Activated effector memory CD4-positive, alpha-beta T cell treated with anti-CD3 and anti-CD28 coated beads, Interleukin-2, amount 50 U/mL, for 16 hours (primary cell): ENCODE data around the gene PDE4D.

ENCODE experiments used
- DNase-seq: peaks from one replicate; pipeline ENCODE4 v3.0.0-alpha.2; 2020

Gene PDE4D

DNA sequence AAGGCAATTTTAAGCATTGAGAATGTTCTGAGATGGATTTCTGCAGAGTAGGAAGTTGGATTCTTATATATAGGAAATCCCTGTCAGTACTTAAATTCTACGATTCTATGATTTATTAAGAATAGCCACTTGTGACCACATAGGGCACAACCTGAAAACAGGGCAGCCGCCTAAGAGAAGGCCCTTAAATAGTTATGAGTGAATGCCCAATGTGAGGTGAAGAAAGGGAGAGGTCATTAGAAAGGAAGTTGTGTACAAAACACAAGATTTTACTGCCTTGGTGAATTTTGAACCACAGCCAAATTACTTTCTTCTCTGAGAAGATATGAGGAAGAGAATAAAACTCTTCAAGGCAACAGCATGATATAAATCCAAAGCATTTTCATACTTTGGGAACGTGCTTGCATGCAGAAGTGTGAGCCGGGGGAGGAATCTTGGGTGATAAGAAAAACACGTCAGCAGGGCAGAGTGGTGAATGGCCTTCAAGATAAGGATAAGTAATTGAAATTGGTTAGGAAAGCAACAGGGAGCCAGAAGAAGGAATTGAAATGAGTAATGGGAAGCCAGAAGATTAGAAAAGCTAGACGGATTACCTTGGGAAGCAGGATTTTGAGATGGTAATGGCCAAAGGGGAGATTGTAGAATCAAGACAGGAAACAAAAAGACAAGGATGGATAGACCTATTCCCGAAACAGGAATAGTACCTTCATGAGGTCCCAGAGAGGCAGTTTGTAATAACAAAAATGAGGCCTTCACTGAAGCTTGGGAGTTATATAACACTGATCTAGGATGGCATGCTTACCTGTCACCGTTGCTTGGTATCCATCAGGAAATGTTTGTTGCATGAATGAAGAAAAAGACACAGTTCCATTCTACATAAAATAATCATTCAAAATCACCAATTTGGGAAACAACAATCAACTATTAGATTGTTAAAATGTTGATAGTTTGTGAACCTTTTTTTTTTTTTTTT, 244.3 kb downstream of the PDE4D start:
- no peak for DNase-seq

DNA sequence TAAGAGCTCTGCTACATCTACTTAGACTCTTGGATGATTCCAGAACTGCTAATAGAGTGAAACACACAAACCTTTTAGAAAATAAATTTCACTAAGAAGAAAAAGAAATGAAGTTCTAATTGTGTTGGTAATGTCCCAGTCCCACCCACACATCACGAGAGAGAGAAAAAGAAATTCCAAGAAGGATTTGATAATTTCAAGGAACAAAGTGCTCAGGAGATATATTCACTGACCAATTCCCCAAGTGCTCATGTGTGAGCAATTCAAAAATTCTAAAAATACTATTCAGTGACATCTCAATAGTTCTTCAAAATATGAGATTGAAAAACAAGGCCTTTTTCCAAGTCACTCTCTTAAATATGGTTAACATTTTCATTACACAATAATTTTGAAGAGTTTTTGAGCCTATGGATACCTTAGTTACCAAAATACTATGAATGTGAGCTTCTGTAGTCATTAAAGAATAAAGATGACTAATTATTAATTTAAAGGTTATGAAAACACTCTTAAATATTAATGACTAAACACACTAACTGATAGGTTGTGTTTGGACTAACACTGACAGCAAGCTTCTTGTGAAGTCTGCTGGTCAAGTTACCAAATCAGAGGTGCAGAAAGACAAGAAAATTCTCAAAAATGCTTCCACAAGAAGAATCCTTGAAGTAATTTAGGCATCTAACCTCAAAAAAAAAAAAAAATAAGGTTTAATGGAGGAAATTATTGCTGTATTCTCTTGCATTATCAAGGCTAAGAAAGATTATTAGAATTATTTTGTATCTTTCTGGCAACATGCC, 245.3 kb downstream of the PDE4D start:
- DNase-seq, result no peak

DNA sequence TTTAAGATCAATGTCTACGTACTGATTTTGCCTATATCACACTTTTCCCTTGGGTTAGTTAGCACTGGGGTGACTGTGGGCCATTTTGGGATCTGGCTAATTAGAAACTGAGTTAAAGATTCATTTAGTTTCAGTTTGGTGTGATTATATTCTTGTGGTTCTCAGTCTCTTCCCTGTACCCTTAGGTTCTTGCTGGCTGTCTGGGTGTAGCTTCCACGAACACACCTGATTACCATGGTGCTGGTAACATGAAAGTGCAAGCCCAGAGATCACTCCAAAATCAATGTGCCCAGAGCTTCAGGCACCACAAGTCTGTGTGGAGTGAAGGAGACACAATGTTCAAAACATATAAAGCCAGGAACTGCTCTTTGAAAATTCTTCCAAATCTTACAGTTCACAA, 248.1 kb downstream of the PDE4D start:
- no peak for DNase-seq

DNA sequence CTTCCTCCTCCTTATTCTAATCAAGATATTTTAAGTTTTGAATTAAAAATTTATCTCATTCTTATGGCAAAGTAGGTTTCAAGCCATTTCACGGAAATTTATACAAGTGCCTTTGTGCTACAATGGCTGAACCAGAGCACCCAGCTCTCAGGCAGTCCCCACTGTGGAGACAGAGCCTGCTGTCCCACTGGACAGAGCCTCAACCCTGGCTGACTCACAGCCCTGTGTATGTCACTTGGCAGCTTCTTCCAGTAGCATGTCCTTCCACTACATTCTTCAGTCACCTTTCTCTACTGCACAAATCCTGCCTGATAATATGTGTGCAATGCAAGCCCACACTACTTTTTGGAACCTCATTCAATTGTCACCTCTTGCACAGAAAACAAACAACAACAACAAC, 253.1 kb downstream of the PDE4D start:
- DNase-seq, result no peak

DNA sequence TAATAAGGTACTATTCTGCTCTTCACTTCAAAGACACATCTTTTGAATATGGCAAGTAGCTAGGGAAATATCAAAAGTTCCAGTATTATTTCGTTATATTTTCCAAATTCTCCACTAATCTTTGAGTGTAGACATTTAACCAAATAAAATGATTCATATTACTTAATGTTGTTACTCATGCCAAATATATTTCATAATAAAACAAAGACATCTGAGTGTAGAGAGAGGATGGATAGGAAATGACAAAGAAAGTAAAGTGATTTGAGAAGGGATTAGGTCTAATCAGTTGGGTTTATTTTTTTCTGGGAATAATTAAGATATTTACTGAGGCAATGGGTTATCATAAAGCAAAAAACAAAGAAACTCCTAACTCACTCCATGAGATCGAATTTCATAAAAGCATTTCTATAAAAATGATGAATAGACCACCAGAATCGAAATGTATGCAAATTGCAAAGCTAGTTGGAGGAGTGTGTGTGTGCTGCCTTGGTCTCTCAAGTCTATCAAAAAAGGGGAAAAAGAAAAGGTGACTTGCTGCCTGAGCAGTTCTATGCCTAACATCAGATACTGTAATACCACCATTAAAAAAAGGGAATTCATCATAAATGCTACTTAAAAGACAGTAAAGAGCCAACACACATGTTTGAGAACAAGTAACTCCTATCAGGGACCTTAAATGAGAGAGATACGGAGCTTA, 255.5 kb downstream of the PDE4D start:
- no peak for DNase-seq

DNA sequence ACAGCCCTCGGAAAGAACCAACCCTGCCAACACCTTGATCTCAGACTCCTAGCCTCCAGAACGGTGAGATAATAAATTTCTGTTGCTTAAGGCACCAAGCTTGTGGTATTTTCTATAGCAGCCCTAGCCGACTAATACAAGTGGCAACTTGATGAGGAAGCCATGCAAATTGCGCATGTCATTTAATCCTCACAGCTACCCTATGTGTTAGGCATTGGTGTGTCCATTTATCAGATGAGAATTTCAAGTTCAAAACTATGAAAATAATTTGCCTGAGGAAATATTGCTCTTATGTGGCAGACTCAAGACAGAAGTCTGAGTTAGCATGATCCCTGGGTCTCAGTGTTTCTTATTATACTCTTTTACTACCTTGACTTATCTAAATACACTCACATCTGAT, 264.0 kb downstream of the PDE4D start:
- DNase-seq, result no peak

DNA sequence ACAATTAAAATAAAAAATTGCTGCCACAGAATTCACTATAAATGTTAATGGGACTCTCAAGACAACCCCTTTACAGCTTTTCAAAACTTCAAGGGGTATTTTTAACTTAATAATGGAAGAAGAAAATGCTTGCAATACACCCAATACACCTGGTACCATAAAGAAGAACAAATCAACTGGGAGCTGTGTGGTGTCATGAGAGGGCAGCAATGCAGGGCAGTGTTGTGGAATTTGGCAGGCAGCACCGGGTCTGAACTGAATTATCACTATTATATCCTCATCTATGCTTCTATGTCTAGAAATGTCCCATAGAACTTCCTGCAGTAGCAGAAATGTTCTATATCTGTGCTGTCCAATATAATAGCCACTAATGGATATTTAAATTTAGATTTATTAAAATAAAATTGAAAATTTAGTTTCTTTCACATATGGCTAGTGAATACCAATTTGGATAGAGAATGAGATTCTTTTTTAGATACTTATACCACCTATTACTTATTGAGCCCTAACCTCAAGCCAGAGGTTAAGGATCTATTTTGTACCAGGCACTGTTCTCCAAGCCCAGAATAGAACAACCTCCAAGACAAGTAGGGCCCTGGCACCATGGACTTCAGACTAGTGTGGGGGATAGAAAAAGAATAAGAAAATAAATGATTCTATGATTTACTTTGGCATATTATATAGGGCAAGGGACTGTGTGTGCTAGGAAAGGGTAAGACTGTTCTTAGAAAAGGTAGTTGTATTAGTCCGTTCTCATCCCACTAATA, 265.3 kb downstream of the PDE4D start:
- DNase-seq, result no peak

DNA sequence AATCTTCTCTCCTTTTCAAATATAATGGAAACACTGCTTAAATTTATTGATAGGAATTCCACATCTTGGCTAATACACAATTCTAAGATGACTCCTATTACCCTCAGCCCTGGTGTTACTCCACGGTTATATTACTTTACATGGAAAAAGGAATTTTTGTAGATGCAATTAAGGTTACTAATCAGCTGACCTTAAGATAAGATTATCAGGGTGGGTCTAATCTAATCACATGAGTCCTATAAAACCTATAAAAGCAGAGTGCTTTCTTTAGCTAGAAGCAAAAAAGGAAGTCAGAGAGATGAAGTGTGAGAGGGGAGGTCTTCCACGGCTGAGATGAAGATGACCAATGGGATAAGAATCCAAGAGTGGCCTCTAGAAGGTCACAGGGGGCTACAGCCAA, 268.6 kb downstream of the PDE4D start:
- no peak for DNase-seq

DNA sequence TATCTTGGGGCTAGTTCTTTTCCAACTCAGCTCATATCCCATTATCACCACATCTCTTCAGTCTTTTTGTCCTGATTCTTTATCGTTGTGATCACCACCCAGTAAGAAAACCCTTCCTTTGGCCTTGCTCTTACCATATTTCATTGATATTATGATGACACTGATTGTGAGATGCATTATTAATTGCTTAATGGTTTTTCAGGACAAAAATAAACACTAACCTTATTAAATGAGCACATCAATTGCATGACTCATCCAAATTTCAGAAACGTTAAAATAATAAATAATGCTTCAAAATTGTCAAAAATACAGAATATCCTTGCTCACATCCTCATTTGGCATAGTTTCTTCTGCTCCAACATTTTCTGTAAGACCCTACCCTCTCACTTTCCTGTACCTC, 270.7 kb downstream of the PDE4D start:
- DNase-seq, result no peak

DNA sequence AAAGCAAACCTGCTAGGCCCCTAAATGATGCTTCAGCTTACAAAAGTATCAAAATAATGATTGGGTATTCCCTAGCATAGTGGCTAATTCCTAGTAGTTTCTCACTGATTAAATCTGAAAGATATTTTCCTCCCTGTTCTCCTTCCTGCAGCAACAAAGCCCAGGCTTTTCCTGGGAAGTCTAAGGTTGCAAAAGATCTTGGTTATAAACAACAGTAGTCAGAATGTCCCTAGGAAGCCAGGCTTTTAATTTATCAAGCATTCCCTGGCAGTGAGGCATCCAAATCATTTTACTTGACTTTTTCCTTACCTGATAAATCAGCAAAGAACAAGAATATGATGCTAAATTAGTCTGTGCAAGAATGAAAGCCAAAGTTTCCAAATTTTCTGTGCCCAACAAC, 272.0 kb downstream of the PDE4D start:
- no peak for DNase-seq

DNA sequence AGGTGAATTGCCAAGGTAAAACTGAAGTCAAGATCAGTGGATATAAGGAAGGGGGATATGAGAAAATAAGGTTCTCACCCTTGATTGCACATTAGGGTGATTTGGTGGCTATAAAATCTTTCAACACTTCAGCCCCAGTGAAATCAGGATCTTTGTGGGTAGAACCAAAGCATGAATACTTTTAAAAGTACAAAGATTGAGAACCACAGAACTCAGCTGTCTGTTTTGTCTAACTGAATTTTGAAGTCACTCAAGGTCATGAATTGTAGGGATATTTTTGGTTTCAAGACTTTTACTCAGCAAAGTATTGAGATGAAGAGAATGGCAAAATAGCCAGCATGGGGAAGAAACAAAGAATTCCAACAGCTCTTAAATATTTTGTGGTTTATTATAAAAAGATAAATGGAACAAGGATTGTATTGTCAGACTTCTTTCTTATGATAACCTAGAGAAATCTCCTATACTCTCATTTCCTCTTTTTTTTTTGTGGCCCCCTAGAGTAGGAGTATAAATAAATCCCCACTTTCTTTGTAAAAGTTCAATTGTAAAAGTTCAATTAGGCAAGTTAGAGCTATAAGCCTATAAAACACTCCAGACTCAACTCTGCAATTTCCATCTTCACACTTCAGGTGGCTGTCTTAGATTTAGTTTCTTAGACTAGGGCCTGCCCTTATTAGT, 272.9 kb downstream of the PDE4D start:
- DNase-seq, result no peak

DNA sequence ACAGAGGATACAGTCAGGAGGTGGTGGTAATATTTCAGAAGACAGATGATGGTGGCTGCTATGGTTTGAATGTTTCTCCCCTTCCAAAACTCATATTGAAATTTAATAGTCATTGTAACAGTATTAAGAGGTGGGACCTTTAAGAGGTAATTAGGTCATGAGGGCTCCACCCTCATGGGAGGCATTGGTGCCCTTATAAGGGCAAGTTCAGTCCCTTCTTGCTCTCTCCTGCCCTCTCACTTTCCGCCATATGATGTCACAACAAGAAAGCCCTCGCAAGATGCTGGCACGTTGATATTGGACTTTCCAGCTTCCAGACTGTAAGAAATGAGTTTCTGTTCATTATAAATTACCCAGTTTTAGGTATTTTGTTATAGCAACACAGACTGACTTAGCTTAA, 274.9 kb downstream of the PDE4D start:
- DNase-seq, result no peak

DNA sequence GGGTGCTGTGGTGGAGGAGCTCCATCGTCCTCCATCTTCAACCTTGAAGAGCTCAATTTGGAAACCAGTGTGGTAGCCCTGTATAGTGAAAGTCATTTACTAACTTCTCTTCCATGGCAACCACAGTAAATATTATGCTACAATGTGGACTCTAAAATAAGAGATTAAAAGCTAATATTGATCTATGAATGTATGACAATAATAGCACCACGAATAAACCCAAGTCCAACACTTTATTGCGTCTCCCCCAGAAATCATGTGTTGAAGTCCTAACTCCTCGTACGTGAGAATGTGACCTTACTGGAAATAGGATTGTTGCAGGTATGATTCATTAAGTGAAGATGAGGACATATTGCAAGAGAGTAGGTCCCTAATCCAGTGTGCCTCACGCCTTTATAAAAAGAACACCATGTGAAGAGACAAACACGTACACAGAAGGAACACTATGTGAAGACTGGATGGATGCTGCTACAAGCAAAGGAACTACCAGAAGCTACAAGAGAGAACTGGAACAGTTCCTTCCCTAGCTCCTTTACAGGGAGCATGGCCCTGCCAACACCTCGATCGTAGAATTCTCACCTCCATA, 276.2 kb downstream of the PDE4D start:
- no peak for DNase-seq

DNA sequence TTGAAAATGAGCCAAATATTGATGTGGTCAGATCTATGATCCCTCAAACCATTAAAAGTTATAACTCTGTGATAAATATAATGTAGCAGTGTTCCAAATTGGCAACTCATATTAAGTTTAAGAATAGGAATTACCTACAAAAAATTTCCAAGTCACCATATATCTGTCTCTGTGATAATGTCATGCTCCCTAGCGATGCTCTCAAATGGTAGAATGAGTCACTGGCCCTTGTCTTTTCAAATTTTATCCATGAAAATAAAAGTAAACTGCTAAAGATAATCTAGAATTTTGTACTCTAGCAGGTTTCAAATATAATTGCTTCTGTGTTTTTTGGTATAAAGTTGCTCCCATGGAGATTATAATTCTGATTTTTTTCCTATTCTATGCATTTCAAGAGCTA, 277.1 kb downstream of the PDE4D start:
- no peak for DNase-seq

DNA sequence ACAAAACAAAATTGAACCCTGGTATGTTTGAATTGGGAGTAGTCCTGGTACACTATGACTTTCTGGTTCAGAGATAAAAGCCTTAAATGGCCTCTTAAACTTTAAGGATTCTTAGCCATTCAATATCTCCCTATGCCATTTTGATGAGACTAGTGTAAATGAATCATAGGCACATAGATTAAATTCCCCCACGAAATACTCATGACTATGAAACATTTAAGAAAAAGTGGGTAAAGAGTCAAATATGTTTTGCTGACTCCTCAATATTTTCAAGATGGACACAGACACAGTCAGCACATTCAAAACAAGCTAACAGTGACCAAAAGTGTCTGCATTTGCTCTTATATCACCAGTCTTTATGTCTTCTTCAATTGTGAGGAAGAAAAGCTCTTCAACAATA, 278.3 kb downstream of the PDE4D start:
- DNase-seq, result no peak

DNA sequence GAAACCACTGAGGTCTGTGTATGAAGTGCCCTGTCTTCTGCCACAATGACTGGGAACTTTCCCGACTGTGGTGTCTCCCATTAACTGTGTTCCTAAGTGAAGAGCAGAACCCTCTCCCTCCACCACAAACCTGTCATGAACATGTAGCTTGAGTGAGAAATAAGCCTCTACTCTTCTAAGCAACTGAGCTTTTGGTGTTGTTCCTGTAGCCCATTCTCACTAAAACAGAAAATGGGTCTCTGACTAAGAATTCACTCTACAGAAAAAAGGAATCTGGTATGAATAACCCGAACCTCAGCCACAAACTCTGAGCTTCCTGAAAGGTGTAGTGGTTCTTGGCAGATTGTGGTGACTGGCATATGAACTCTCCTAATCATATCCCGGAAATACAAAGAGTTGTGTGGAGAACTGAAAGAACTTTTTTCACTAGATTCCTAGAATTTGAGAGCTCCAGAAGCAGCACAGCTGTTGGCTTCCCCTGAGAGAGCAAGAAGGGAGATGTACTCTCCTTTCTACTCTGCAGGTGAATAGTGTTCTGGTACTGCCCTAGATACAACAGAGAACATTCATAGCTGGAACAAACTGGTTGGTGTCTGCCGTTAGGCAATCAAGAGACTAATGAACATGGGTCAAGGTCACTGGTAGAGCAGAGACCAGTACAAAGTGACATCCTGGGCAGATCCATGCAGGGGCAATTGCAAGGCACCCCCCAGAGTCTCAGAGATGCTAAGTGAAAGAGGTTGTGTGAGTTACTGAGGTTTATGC, 283.8 kb downstream of the PDE4D start:
- no peak for DNase-seq

DNA sequence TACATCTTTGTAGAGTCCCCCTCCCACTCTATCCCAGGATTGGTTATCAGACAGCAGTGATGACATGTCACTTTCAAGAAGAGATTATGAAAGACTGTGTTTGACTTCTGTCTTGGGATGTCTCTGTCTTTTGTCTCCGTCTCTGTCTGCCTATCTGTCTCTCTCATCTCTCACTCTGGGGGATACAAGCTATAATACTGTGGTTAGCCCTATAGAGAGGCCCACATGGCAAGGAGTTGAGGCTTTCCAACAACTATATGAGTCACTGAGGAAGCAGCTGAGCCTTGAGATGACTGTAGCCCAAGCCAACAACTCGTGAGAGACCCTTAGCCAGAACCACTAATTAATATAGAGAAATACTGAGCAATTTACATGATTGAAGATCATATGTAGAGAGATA, 284.8 kb downstream of the PDE4D start:
- DNase-seq, result no peak

DNA sequence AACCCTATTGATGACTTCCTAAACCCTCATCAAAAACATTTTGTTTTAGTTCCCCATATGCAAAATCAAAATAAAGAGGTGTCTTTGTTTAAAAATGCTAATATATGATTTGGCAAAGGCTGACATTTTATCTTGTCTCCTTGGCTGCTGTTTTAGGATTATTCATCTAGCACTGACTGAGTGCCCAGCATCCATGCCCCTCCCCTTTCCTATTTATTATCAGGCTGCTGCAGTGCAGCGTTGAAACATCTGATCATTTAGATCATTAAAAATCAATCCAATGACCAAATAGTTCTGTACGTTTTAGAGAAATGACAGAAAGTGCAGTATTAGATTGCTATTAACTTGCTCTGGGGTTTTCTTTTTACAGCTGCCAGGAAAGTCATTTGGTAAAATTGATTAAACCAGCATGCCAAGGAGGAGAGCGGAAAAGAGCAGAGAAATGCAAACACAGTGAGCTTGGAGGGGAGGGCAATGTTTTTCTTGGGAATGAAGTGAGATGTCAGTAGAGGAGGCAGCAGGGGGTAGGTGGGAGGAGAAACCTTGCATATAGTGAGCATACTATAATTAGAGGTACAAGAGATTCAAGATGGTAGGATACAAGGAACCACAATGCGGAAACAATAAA, 286.3 kb downstream of the PDE4D start:
- no peak for DNase-seq

DNA sequence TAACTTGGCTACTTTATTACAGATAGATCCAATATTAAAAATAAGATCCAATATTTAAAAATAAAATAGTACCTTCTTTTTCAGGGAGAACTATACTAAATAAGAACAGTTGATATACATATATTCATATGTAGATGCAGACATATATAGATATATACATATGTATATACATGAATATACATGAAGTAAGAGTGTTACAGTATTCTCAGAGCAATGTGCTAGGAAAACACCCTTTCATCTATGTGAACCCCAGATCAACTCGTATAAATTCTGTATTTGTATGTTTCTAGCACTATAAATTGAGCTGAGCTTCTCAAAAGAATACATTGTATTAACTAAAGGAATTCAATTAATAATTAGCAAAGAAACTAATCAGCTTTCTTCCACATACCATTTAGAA, 287.6 kb downstream of the PDE4D start:
- DNase-seq, result no peak

DNA sequence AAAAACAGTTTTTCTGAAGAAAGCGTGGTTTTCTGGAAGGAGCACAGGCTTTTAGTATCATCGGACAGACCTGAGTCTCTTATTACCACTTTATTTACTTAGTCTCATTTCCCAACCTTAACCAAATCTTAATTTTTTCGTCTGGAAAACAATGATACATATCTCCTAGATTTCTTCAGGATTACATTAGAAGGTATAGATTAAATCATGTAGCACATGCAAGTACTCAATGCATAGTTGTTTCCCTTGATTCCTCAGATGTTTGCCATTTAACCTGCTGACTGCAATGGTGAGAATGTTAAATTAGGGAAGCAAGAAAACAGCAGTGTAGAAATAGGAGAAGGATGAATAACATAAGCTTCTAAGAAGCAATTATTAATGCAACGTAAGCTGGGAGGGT, 289.4 kb downstream of the PDE4D start:
- DNase-seq, result no peak
